Peyer's patch (tissue), 4 donors: ENCODE measurements around the gene NLRP1.

ENCODE experiments used
- POLR2A ChIP-seq, 2 donors: fragments of 450-650 bp; IDR thresholded peaks; one replicate each; pipeline ENCODE4 v1.5.1; 2017; ENCODE audit warnings: antibody characterized with exemption in 2 of 2, mild to moderate bottlenecking in 2 of 2, moderate library complexity in 2 of 2
- TF ChIP-seq, protein P1 (sequence below), 6 experiments: fragments of 450-650 bp in 4 of 6; fragments of 200-600 bp in 2 of 6; sonication (generic) in 1 of 6; IDR thresholded peaks; one replicate each; pipeline ENCODE4 v1.5.1; 2017 to 2019; ENCODE audit warnings: antibody characterized with exemption in 6 of 6, mild to moderate bottlenecking in 3 of 6, moderate library complexity in 1 of 6

DNA sequence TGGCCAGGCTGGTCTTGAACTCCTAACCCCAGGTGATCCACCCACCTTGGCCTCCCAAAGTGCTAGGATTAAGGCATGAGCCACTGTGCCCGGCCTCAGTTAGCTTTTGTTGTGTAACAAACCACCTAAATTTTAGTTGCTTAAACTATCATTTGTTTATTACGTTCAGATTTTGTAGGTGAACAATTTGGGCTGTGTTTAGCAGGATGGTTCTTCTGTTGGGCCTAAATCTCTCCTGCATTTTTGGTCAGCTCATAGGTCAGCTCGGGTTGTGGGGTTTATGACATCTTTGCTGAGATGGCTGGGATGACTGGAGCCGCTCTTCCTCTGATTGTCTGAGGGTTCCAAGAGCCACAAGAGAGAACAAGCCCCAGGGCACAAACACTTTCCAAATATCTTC lies 21.1 kb upstream of the NLRP1 start:
- TF ChIP-seq, protein P1, sequence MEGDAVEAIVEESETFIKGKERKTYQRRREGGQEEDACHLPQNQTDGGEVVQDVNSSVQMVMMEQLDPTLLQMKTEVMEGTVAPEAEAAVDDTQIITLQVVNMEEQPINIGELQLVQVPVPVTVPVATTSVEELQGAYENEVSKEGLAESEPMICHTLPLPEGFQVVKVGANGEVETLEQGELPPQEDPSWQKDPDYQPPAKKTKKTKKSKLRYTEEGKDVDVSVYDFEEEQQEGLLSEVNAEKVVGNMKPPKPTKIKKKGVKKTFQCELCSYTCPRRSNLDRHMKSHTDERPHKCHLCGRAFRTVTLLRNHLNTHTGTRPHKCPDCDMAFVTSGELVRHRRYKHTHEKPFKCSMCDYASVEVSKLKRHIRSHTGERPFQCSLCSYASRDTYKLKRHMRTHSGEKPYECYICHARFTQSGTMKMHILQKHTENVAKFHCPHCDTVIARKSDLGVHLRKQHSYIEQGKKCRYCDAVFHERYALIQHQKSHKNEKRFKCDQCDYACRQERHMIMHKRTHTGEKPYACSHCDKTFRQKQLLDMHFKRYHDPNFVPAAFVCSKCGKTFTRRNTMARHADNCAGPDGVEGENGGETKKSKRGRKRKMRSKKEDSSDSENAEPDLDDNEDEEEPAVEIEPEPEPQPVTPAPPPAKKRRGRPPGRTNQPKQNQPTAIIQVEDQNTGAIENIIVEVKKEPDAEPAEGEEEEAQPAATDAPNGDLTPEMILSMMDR (IDR thresholded peaks at IDR 0.05): no peak
- TF ChIP-seq POLR2A (IDR thresholded peaks at IDR 0.05): no peak
